Keratinocyte (primary cell): ENCODE measurements around the gene AOAH. TPM values are rescaled to one million over a fixed set of nuclear protein-coding genes. Genes with fewer than 3 reads are reported as not detected.

ENCODE experiments used
- DNase-seq: peaks from one replicate; pipeline ENCODE4 v3.0.0-alpha.2; 2011; ENCODE audit warnings: low read depth, missing footprints, low spot score
- FAIRE-seq: peaks from 2 replicates; lab custom pipeline; 2011; peaks lifted over from hg19 to GRCh38; lab: Jason Lieb, UNC
- H2AFZ ChIP-seq: 2 replicates; pipeline ENCODE4 v1.6.0; 2012; ENCODE audit warnings: low read length, control low read depth, inconsistent platforms; ENCODE audit not compliant: control insufficient read depth
- H3K27ac ChIP-seq: 2 replicates; pipeline ENCODE4 v1.5.1; 2011; ENCODE audit warnings: low read length; ENCODE audit not compliant: control insufficient read depth, insufficient read depth
- H3K27me3 ChIP-seq: 3 replicates; pipeline ENCODE4 v1.6.0; 2011; ENCODE audit warnings: low read length; ENCODE audit not compliant: control insufficient read depth, insufficient read depth; ENCODE audit errors: extremely low read depth
- H3K36me3 ChIP-seq, 2 experiments: 2 replicates in 1 of 2; 3 replicates in 1 of 2; pipeline ENCODE4 v1.5.1; 2011; ENCODE audit warnings: low read length in 2 of 2, mild to moderate bottlenecking in 1 of 2; ENCODE audit not compliant: control insufficient read depth in 2 of 2, insufficient read depth in 2 of 2; ENCODE audit errors: extremely low read depth in 1 of 2
- H3K4me1 ChIP-seq: 3 replicates; pipeline ENCODE4 v1.5.1; 2011; ENCODE audit warnings: low read length; ENCODE audit not compliant: control insufficient read depth, insufficient read depth; ENCODE audit errors: extremely low read depth
- H3K4me2 ChIP-seq: 3 replicates; pipeline ENCODE4 v1.6.0; 2011; ENCODE audit warnings: low read depth, low read length; ENCODE audit not compliant: control insufficient read depth, insufficient read depth; ENCODE audit errors: extremely low read depth
- H3K4me3 ChIP-seq, 3 experiments: fragments of 200-600 bp in 1 of 3; sonication (generic) in 1 of 3; 2 replicates in 2 of 3; 3 replicates in 1 of 3; pipeline ENCODE4 v1.5.1; 2011 to 2016; ENCODE audit warnings: low read length in 3 of 3, mild to moderate bottlenecking in 3 of 3, control low read depth in 2 of 3, inconsistent platforms in 1 of 3, low read depth in 1 of 3, mixed read lengths in 1 of 3, mixed run types in 1 of 3, moderate library complexity in 1 of 3; ENCODE audit not compliant: control insufficient read depth in 2 of 3, insufficient read depth in 2 of 3; ENCODE audit errors: extremely low read depth in 1 of 3
- H3K79me2 ChIP-seq: 2 replicates; pipeline ENCODE4 v1.6.0; 2012; ENCODE audit warnings: low read length; ENCODE audit not compliant: control insufficient read depth, insufficient read depth
- H3K9ac ChIP-seq: 3 replicates; pipeline ENCODE4 v1.6.0; 2011; ENCODE audit warnings: low read length; ENCODE audit not compliant: control insufficient read depth, insufficient read depth; ENCODE audit errors: extremely low read depth
- H3K9me1 ChIP-seq: 3 replicates; pipeline ENCODE4 v1.6.0; 2011; ENCODE audit warnings: low read length; ENCODE audit not compliant: control insufficient read depth, insufficient read depth; ENCODE audit errors: extremely low read depth
- H3K9me3 ChIP-seq: 2 replicates; pipeline ENCODE4 v1.5.1; 2012; ENCODE audit warnings: low read depth, low read length; ENCODE audit not compliant: control insufficient read depth
- H4K20me1 ChIP-seq: 3 replicates; pipeline ENCODE4 v1.6.0; 2011; ENCODE audit warnings: low read length; ENCODE audit not compliant: control insufficient read depth, insufficient read depth; ENCODE audit errors: extremely low read depth
- EZH2 ChIP-seq: IDR thresholded peaks from one replicate; pipeline ENCODE4 v1.6.1; 2012; ENCODE audit warnings: inconsistent platforms, mild to moderate bottlenecking, low read length, moderate library complexity
- dilution Hi-C: fragments of 300-500 bp; cut with MboI; formaldehyde crosslinking; loops from one replicate; pipeline ENCODE4 v1.7.0; 2020; ENCODE audit warnings: low sequenced_read_pairs; ENCODE audit not compliant: extremely low pct_ligation_motif_present
- polyA plus RNA-seq, 5 experiments: library from polyadenylated mRNA; depleted of rRNA in 3 of 5; stranded (reverse) in 3 of 5; stranded (forward) in 1 of 5; unstranded in 1 of 5; fragments of >200 nt; gene quantifications; 1 replicate in 1 of 5; 2 replicates in 3 of 5; 3 replicates in 1 of 5; pipeline versions ENCODE4 v1.2.1 to v1.2.3, GENCODE V29; 2011 to 2012; ENCODE audit warnings: missing spikeins in 2 of 5, low read depth in 1 of 5, low replicate concordance in 1 of 5
- TF ChIP-seq, protein P1 (sequence below), 3 experiments: IDR thresholded peaks in 1 of 3; conservative IDR thresholded peaks in 1 of 3; optimal IDR thresholded peaks in 1 of 3; 2 replicates in 2 of 3; 3 replicates in 1 of 3; pipeline versions ENCODE3 to v1.5.1; 2011; ENCODE audit warnings: low read length in 3 of 3, mild to moderate bottlenecking in 3 of 3, moderate library complexity in 2 of 3, control low read depth in 1 of 3, inconsistent platforms in 1 of 3; ENCODE audit not compliant: insufficient read depth in 2 of 3; ENCODE audit errors: extremely low read depth in 1 of 3

The AOAH gene
- polyA plus RNA-seq, 1 donor (not counting 4 experiments of a cell fraction or from before 2014, with no cell fraction given): 0.43 TPM

DNA sequence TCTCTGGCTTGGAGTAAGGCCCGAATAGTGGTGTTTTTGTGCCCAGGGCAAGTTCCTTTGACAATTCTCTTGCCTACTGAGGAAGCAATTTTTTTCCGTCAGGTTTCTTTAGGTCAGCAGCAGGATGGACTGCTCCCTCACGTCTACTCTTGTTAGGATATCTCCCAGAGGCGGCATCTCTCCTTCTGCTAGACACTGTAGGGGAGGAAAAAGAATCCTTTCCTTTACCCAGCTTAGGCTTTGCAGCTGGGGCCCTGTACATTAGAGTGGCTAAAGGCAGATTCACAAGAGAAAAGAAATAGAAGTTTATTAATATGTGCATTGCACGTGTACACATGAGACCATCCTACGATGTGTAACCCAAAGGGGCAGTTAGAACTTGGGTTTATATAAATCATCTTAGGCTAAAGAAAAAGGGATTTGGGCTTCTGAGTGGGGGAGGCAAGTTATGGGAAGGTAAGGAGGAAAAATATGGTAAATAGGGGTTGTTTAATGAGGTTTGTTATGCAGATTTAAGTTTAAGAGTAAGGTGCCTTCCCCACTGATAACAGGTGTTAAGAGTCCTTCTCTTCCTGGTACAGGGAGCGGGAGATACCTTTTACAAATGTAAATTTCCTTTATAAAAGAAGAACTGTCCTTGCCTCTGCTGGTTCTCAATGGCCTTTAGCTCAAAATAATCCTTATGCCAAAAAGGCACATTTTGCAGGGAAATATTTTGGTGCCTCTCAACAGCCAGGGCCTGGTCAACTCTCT, 156.4 kb downstream of the AOAH start:
- Histone ChIP-seq H3K36me3 (no peaks in the 10 kb centered on the region), H3K4me3 (no peak overlapping the region), H3K4me2 (no peak overlapping the region), H3K9me1 (no peaks in the 10 kb centered on the region), H3K79me2 (no peaks in the 10 kb centered on the region), H4K20me1 (no peaks in the 10 kb centered on the region), H3K27ac (no peak overlapping the region), H2AFZ (no peak overlapping the region), H3K9ac (no peak overlapping the region), H3K27me3 (no peaks in the 10 kb centered on the region), H3K9me3 (no peaks in the 10 kb centered on the region), H3K4me1 (no peaks in the 10 kb centered on the region)
- no peak for DNase-seq
- dilution Hi-C loops: no loop called here
- no peak for FAIRE-seq
- no peak for TF ChIP-seq EZH2
- TF ChIP-seq, protein P1, sequence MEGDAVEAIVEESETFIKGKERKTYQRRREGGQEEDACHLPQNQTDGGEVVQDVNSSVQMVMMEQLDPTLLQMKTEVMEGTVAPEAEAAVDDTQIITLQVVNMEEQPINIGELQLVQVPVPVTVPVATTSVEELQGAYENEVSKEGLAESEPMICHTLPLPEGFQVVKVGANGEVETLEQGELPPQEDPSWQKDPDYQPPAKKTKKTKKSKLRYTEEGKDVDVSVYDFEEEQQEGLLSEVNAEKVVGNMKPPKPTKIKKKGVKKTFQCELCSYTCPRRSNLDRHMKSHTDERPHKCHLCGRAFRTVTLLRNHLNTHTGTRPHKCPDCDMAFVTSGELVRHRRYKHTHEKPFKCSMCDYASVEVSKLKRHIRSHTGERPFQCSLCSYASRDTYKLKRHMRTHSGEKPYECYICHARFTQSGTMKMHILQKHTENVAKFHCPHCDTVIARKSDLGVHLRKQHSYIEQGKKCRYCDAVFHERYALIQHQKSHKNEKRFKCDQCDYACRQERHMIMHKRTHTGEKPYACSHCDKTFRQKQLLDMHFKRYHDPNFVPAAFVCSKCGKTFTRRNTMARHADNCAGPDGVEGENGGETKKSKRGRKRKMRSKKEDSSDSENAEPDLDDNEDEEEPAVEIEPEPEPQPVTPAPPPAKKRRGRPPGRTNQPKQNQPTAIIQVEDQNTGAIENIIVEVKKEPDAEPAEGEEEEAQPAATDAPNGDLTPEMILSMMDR (optimal IDR thresholded peaks at IDR 0.05 in 1 of 3, IDR thresholded peaks at IDR 0.05 in 1 of 3, conservative IDR thresholded peaks at IDR 0.05 in 1 of 3; ENCODE audit: extremely low read depth in 1 of 3, insufficient read depth in 2 of 3, low read length in 3 of 3): no peak

DNA sequence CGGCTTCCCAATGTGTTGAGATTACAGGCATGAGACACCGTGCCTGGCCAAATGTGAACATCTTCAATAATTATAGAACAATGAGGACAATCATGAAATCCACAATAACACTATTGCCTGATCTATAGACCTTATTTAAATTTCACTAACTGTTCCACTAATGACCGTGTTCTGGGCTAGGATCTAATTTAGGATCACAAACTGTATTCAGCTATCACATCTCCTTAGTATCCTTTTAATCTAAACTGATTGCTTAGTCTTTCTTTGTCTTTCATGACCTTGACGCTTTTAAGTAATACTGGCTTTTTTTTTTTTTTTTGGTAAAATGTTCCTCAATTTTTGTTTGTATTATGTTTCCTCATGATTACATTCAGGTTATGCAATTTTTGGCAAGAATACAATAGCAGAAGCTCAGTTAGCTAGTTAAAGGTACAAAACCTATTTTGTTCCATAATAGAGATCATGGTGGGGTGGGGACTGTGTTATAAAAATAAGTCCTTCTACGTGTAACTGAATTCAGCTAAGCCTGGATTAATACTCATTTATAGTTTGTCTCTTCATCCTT, 158.4 kb downstream of the AOAH start:
- Histone ChIP-seq H2AFZ (no peak overlapping the region), H3K9me3 (no peaks in the 10 kb centered on the region), H3K9ac (no peak overlapping the region), H3K9me1 (no peaks in the 10 kb centered on the region), H4K20me1 (no peaks in the 10 kb centered on the region), H3K4me3 (no peak overlapping the region), H3K79me2 (no peaks in the 10 kb centered on the region), H3K27me3 (no peaks in the 10 kb centered on the region), H3K4me2 (no peak overlapping the region), H3K36me3 (no peaks in the 10 kb centered on the region), H3K27ac (no peak overlapping the region), H3K4me1 (no peaks in the 10 kb centered on the region)
- FAIRE-seq: no peak
- TF ChIP-seq, protein P1 (optimal IDR thresholded peaks at IDR 0.05 in 1 of 3, IDR thresholded peaks at IDR 0.05 in 1 of 3, conservative IDR thresholded peaks at IDR 0.05 in 1 of 3; ENCODE audit: extremely low read depth in 1 of 3, insufficient read depth in 2 of 3, low read length in 3 of 3): no peak
- TF ChIP-seq EZH2: no peak
- dilution Hi-C loops: no loop called here
- no peak for DNase-seq
